ENCODE measurements around the gene RELN. TPM values are rescaled to one million over a fixed set of nuclear protein-coding genes. Genes with fewer than 3 reads are reported as not detected.

RELN gene
- total and polyA plus RNA-seq, 11 donors = 0.16 to 3.5 (median 1.3) TPM

- no peak for TF ChIP-seq CTCF (IDR thresholded peaks at IDR 0.05)
- no peak for TF ChIP-seq POLR2A (IDR thresholded peaks at IDR 0.05)
- intact Hi-C loops (cut with DNase I) = no loop called here
- H3K27ac ChIP-seq = no peak overlapping the region
- H3K27me3 ChIP-seq = no peaks in the 10 kb centered on the region
- 59 to 79% (median 65%) methylated on average over 2 of the region's 2 CpGs for WGBS, 4 donors
- H3K4me3 ChIP-seq = no peak overlapping the region
- no peaks in the 10 kb centered on the region for H3K4me1 ChIP-seq
- ATAC-seq (no peak), DNase-seq (no peak)
- no peaks in the 10 kb centered on the region for H3K9me3 ChIP-seq
- H3K36me3 ChIP-seq = no peaks in the 10 kb centered on the region
Measured at GRCh38 chr7:103710247-103710646, 279.2 kb downstream of the RELN start.

GRCh38 chr7:103706805-103707204 lies 282.7 kb downstream of the RELN start:
- ATAC-seq (no peak), DNase-seq (no peak)
- Histone ChIP-seq H3K9me3 (no peaks in the 10 kb centered on the region), H3K27ac (no peak overlapping the region), H3K27me3 (no peaks in the 10 kb centered on the region), H3K4me3 (no peak overlapping the region), H3K4me1 (no peaks in the 10 kb centered on the region), H3K36me3 (no peaks in the 10 kb centered on the region)
- 36 to 68% (median 50%) methylated on average over 1 of the region's 1 CpG for WGBS, 4 donors
- intact Hi-C loops (cut with DNase I) = no loop called here
- TF ChIP-seq CTCF (IDR thresholded peaks at IDR 0.05) = no peak
- no peak for TF ChIP-seq POLR2A (IDR thresholded peaks at IDR 0.05)

GRCh38 chr7:103705542-103705941 lies 283.9 kb downstream of the RELN start:
- Histone ChIP-seq H3K27ac (no peak overlapping the region), H3K27me3 (no peaks in the 10 kb centered on the region), H3K4me1 (no peaks in the 10 kb centered on the region), H3K9me3 (no peaks in the 10 kb centered on the region), H3K4me3 (no peak overlapping the region), H3K36me3 (no peaks in the 10 kb centered on the region)
- 60 to 93% (median 79%) methylated on average over 3 of the region's 3 CpGs for WGBS, 4 donors
- no peak for TF ChIP-seq CTCF (IDR thresholded peaks at IDR 0.05)
- DNase-seq (no peak), ATAC-seq (no peak)
- intact Hi-C loops (cut with DNase I) = no loop called here

GRCh38 chr7:103704701-103705100 lies 284.8 kb downstream of the RELN start:
- ATAC-seq = no peak
- H3K4me1 ChIP-seq = no peaks in the 10 kb centered on the region
- no peaks in the 10 kb centered on the region for H3K9me3 ChIP-seq
- TF ChIP-seq POLR2A (IDR thresholded peaks at IDR 0.05) = no peak
- no peak for TF ChIP-seq CTCF (IDR thresholded peaks at IDR 0.05)
- intact Hi-C loops (cut with DNase I) = no loop called here
- WGBS, 4 donors = 73 to 82% (median 76%) methylated on average over 1 of the region's 1 CpG
- H3K36me3 ChIP-seq = no peaks in the 10 kb centered on the region
- H3K27ac ChIP-seq = no peak overlapping the region
- H3K27me3 ChIP-seq = no peaks in the 10 kb centered on the region
- H3K4me3 ChIP-seq = no peak overlapping the region
- DNase-seq = no peak

All from heart left ventricle (tissue), 16 donors.